ENCODE measurements around the gene FOXP1.

Gene FOXP1

DNA sequence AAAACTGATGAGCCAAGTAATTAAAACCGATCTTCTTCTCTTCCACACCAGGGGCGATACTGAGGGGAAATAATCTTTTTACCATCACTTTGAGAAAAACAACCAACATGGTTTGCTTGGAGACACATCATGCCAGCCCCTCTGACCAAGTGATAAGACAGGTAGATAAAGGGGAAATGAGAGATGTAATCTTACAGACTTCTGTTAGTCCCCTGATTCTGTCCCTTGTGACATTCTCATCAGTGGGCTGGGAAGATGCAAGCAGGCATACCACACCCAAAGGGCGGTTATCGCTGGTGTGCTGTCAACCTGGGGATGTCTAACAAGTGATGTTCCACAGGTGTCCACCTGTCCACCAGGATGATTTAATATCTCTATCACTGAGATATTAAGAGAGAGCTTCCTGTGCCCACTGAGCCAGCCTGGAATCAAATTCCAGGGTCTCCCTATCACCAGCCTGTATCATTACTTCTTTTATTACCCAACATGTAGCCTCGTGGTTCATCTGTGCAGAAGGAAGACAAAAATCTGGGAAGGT is 315.0 kb downstream of the FOXP1 start:
- H3K9me3 ChIP-seq = no peaks in the 10 kb centered on the region
- H3K4me1 ChIP-seq (ENCODE audit: control insufficient read depth in 1 of 2, insufficient read depth in 1 of 2, low read depth in 1 of 2, low read length in 1 of 2) = peaks cover 0 to 10% of the 10 kb centered on the region in 2 experiments
- no peak overlapping the region for H3K27ac ChIP-seq
- TF ChIP-seq, protein P1, sequence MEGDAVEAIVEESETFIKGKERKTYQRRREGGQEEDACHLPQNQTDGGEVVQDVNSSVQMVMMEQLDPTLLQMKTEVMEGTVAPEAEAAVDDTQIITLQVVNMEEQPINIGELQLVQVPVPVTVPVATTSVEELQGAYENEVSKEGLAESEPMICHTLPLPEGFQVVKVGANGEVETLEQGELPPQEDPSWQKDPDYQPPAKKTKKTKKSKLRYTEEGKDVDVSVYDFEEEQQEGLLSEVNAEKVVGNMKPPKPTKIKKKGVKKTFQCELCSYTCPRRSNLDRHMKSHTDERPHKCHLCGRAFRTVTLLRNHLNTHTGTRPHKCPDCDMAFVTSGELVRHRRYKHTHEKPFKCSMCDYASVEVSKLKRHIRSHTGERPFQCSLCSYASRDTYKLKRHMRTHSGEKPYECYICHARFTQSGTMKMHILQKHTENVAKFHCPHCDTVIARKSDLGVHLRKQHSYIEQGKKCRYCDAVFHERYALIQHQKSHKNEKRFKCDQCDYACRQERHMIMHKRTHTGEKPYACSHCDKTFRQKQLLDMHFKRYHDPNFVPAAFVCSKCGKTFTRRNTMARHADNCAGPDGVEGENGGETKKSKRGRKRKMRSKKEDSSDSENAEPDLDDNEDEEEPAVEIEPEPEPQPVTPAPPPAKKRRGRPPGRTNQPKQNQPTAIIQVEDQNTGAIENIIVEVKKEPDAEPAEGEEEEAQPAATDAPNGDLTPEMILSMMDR (IDR thresholded peaks at IDR 0.05) = no peak
- peaks cover 4% of the 10 kb centered on the region for H3K36me3 ChIP-seq
- no peaks in the 10 kb centered on the region for H3K27me3 ChIP-seq
- no peak overlapping the region for H3K4me3 ChIP-seq (ENCODE audit: low read depth in 1 of 2, low read length in 1 of 2)

GRCh38 chr3:71266875-71267274 is 316.7 kb downstream of the FOXP1 start:
- H3K27me3 ChIP-seq = no peaks in the 10 kb centered on the region
- no peak overlapping the region for H3K4me3 ChIP-seq (ENCODE audit: low read depth in 1 of 2, low read length in 1 of 2)
- H3K27ac ChIP-seq = no peak overlapping the region
- TF ChIP-seq, protein P1 (IDR thresholded peaks at IDR 0.05) = no peak
- H3K36me3 ChIP-seq = peaks cover 4% of the 10 kb centered on the region
- peaks cover 0 to 10% of the 10 kb centered on the region in 2 experiments for H3K4me1 ChIP-seq (ENCODE audit: control insufficient read depth in 1 of 2, insufficient read depth in 1 of 2, low read depth in 1 of 2, low read length in 1 of 2)
- H3K9me3 ChIP-seq = no peaks in the 10 kb centered on the region

- Histone ChIP-seq H3K27me3 (no peaks in the 10 kb centered on the region), H3K4me1 (ENCODE audit: control insufficient read depth in 1 of 2, insufficient read depth in 1 of 2, low read depth in 1 of 2, low read length in 1 of 2) (peaks cover 0 to 10% of the 10 kb centered on the region in 2 experiments), H3K36me3 (peaks cover 4% of the 10 kb centered on the region), H3K27ac (no peak overlapping the region), H3K9me3 (no peaks in the 10 kb centered on the region), H3K4me3 (ENCODE audit: low read depth in 1 of 2, low read length in 1 of 2) (no peak overlapping the region)
- TF ChIP-seq, protein P1 (IDR thresholded peaks at IDR 0.05) = no peak
These were observed 318.1 kb downstream of the FOXP1 start for GRCh38 chr3:71265365-71265915.

GRCh38 chr3:71264840-71265239 is 318.7 kb downstream of the FOXP1 start:
- no peaks in the 10 kb centered on the region for H3K27me3 ChIP-seq
- TF ChIP-seq, protein P1 (IDR thresholded peaks at IDR 0.05) = no peak
- no peaks in the 10 kb centered on the region for H3K9me3 ChIP-seq
- H3K27ac ChIP-seq = no peak overlapping the region
- peaks cover 0 to 5% of the 10 kb centered on the region in 2 experiments for H3K4me1 ChIP-seq (ENCODE audit: control insufficient read depth in 1 of 2, insufficient read depth in 1 of 2, low read depth in 1 of 2, low read length in 1 of 2)
- H3K36me3 ChIP-seq = peaks cover 4% of the 10 kb centered on the region
- no peak overlapping the region for H3K4me3 ChIP-seq (ENCODE audit: low read depth in 1 of 2, low read length in 1 of 2)

GRCh38 chr3:71262364-71263265 is 320.9 kb downstream of the FOXP1 start:
- H3K4me1 ChIP-seq (ENCODE audit: control insufficient read depth in 1 of 2, insufficient read depth in 1 of 2, low read depth in 1 of 2, low read length in 1 of 2) = no peaks in the 10 kb centered on the region
- no peak overlapping the region for H3K4me3 ChIP-seq (ENCODE audit: low read depth in 1 of 2, low read length in 1 of 2)
- peaks cover 4% of the 10 kb centered on the region for H3K36me3 ChIP-seq
- H3K27ac ChIP-seq = no peak overlapping the region
- TF ChIP-seq, protein P1 (IDR thresholded peaks at IDR 0.05) = no peak
- no peaks in the 10 kb centered on the region for H3K27me3 ChIP-seq
- H3K9me3 ChIP-seq = no peaks in the 10 kb centered on the region
